ENCODE measurements around the gene RSPO3.
A peak's percentile ranks its signal among the peaks of the same experiment; 100 is the strongest.

The RSPO3 gene

DNA sequence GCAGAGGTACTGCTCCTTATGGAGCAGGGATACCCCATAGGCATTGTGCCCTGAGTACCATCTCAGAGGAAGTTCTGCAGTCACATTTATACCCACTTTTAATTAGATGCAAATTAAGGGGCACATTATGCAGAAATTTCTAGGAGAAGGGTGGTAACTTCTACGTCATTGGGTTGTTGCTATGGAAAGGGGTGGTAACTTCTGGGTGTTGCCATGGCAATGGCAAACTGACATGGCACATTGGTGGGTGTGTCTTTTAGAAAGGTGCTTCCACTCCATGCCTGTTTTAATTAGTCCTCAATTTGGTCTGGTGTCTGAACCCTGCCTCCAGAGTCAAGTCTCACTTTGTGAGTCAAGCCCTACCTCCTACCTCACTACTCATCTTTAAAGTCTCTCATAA, 42.0 kb downstream of the RSPO3 start:
- DNase-seq (ENCODE audit: low spot score), result no peak

DNA sequence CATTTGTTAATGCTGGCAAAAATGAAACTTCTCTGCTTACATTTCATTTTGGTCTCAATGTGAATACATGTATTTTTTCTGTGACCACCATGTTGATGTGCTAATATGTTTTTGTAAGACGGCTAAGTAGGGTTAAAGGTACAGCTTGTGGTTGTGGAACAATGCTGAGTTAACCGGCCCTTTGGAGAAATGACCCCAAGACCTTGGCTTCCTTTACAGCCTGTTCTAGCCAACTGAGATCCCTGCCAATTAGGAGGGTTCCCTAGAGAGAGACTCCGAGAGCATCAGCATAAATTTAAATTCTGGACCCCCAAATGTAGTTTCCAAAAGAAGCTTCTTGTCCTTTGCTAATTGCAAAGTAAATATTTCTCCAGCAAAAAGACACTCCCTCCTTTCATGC, 44.4 kb downstream of the RSPO3 start:
- DNase-seq (ENCODE audit: low spot score), result no peak

GRCh38 chr6:127164036-127164435, 45.6 kb downstream of the RSPO3 start:
- no peak for DNase-seq (ENCODE audit: low spot score)

DNA sequence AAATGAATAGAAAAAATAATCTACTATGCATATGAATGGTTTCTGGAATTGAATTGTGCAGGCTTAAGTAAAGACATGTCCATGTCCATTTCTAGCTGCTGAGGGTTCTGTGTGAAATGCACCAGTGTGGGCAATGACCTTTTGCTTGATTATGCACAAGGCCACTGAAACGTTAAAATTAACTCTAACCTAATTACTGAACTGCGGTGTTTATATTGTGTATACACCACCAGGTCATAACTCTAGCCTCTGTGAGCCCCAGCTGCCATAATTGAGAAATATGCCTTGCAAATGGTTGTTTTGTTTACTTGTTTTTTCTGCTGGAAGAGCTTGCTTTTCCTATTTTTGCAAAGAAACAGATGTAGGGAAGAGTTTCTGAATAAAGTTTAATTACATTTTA, 46.1 kb downstream of the RSPO3 start:
- no peak for DNase-seq (ENCODE audit: low spot score)

- no peak for DNase-seq (ENCODE audit: low spot score)
These were observed 54.9 kb downstream of the RSPO3 start for GRCh38 chr6:127173156-127173940.

GRCh38 chr6:127176146-127176545, 57.7 kb downstream of the RSPO3 start:
- no peak for DNase-seq (ENCODE audit: low spot score)

DNA sequence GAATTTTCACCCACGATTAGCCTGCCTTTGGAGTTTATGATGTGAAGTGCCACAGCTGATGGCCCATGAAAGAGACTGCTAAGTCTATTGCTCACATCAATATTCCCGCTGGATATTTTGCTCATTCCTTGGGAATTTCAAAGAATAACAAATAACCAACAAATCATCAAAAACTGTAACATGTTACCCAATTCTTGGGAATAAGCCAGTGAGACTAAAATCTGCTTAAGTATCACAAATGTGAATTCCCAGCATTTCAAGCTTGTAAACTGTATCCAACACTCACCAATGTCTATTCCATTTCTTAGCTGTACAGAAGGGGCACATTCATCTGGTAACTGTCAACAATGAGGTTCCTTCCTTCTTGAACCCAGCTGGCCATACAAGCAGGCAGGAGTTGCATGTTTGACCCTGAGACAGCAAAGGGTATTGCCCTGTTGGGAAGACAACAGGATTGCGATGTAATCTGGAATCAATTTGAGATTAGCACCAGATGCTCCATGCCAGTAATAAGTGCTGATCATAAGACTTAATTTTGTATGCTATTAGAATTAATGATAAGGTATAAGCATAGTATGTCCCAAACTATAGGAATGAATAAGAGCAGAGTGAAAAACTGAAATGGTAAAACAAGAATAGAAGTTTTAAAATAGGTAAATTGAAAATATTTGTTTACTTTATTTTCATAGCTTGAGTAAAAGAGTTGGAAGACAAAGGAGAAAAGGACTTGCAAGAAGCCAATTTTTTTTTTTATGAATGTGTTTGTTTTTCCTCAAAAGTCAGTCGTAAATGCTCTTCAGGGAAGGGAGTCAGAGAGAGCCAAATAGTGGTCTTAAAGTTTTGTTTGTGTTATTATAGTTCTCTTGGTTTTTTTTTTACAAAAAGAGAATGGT, 58.8 kb downstream of the RSPO3 start:
- no peak for DNase-seq (ENCODE audit: low spot score)

- DNase-seq (ENCODE audit: low spot score), result no peak
These were observed 59.4 kb downstream of the RSPO3 start for GRCh38 chr6:127177923-127178231.

DNA sequence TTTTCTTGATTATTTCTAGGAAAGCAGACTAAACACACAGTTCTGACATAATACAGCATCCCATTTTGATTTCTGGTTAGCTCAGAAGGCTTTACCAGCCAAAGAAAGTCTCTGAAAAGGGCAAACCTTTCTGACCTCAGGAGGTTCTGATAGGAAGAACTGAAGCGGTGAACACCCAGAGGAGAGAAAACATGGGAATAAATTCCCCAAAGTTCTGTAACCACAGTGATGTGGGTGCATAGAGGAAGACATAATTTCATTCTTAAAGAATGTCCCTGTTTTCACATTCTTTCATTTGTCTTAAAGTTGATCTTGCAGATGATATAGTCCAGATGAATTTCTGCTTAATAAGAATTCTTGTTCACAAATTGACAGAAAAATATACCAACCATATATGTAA, 60.3 kb downstream of the RSPO3 start:
- no peak for DNase-seq (ENCODE audit: low spot score)

- no peak for DNase-seq (ENCODE audit: low spot score)
These were observed 62.0 kb downstream of the RSPO3 start for GRCh38 chr6:127180426-127180825.

- DNase-seq (ENCODE audit: low spot score), result no peak
These were observed 64.0 kb downstream of the RSPO3 start for GRCh38 chr6:127182501-127182900.

DNA sequence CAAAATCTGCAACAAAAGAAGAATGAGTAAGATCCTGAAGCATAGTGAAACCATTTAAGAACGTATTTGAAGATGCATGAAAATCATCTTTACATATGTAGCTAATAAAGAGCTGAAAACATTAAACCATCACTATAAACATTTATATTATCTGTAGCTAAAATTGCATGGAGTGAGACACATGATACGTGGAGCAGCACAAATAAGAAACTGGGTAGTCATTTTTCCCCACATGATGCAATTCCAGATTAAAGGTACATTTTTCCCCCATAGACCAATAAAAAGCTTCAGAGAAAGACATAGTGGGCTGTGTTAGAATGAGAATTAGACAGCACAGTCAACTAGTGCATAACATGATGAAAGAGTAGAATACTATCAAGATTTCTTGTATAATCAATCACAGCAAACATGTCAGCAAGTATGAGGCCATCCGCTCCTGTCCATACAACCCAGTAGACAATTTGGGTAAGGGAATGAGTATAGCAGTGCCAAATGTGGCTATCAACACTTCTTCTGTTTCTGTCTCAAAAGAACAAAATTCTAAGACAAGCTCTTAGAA, 67.0 kb downstream of the RSPO3 start:
- no peak for DNase-seq (ENCODE audit: low spot score)

- DNase-seq (ENCODE audit: low spot score), result peak; percentile 71
These were observed 68.4 kb downstream of the RSPO3 start for GRCh38 chr6:127186889-127187288.

- no peak for DNase-seq (ENCODE audit: low spot score)
These were observed 70.3 kb downstream of the RSPO3 start for GRCh38 chr6:127188744-127189143.

DNA sequence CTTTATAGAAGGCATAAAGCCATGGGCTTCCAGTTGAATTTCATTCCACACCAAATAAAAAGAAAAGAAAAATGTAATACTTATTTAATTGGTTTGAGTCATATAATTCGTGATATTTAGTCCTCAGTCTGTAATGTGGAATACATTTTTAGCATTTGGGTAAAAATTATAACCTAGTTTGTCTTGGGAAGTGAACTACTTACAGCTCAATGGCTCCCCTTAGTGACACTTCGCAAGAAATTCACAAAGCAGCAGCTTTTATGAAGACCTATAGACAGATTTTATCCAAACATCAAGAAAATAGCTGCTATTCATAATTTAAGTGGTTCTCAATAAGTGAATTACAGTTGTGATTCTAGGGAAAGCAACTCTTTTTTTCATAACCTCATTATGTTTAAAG, 72.1 kb downstream of the RSPO3 start:
- no peak for DNase-seq (ENCODE audit: low spot score)

GRCh38 chr6:127191716-127192115, 73.2 kb downstream of the RSPO3 start:
- no peak for DNase-seq (ENCODE audit: low spot score)

- DNase-seq (ENCODE audit: low spot score), result no peak
These were observed 74.6 kb downstream of the RSPO3 start for GRCh38 chr6:127192911-127193541.

GRCh38 chr6:127195833-127196232, 77.4 kb downstream of the RSPO3 start:
- no peak for DNase-seq (ENCODE audit: low spot score)

DNA sequence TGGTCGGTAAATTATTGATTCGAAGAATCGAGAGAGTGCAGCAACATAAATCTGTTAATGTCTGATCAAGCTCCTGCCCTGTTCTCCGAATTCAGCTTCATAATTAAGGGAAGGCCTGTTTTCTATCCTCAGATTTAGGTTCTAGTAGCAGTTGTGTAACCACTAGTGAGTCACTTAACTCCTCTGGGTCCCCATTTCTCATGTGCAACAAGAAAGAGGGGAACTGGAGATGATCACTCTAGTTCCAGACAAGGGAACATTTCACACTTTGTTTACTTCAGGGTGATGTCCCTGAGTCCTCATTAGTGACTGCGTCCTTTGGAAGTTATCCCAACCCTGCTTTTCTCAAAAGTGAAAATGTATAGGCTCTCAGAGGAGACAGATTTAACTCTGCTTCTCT, 80.1 kb downstream of the RSPO3 start:
- DNase-seq (ENCODE audit: low spot score), result no peak

DNA sequence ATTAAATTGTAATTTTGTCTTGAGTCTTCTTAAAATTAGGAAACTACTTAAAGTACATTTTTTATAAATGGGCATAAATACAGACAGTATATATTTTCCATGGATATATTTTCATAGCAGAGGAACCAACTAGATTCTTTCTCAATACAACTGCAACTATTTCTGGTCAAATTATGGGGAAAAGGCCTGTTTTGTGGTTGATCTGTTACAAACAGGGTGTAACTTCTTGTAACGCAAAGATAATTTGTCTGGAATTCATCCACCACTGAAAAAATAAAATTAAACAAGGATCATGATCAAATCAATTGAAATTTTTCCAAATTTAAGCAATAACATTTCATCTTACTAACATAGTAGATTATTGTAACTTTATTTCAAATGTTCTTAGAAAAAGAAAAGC, 81.0 kb downstream of the RSPO3 start:
- no peak for DNase-seq (ENCODE audit: low spot score)

GRCh38 chr6:127200114-127200513, 81.6 kb downstream of the RSPO3 start:
- no peak for DNase-seq (ENCODE audit: low spot score)

DNA sequence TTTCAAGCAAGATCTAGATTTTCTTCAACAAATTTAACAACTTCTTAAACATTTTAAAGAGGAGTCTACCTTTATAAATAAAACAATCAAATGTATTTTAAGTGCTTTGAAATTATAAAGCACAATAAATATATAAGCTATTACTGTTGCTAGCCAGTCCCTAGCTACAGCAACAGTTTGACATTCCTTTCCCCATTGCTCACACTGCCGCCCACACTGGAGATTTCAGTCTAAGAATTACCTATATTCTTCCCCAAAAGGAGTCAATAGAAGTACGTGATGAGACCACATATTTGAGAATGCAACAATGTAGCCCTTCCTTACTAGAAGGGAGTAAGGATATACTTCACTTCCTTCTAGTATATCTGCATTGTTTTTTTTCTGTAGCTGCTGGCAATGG, 82.8 kb downstream of the RSPO3 start:
- DNase-seq (ENCODE audit: low spot score), result no peak

DNA sequence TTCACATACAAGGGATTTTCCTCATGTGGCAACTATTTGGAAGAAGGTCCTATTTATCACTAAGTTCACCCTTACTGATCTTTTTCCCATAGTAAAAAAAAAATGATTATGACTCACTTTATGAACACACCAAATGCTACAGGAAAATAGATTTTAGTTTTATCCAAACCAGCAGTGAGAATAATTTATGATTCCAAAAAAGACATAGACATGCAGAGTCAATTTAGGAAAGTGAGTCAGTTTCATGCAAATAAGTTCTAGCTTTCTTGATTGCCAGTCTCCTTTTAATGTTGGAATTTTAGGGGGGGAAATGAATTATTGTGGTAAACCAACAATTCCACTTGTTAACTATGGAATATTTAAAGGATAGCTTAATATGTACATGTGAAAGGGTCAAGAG, 84.2 kb downstream of the RSPO3 start:
- no peak for DNase-seq (ENCODE audit: low spot score)
